Coronary artery (tissue), 2 donors: ENCODE data around the gene OR10S1.
"Not testable (repeated sequence)": the region's sequence is repeated elsewhere in the genome, so short reads cannot be mapped to it uniquely, and the experiment has no call there.

Source experiments
- DNase-seq: peaks from one replicate; pipeline ENCODE4 v3.0.0-alpha.2; 2017; ENCODE audit warnings: low spot score
- H3K27ac ChIP-seq, 2 donors: fragments of 200-600 bp; sonication (generic); one replicate each; pipeline ENCODE4 v1.5.1; 2016 to 2019
- H3K4me3 ChIP-seq: fragments of 200-600 bp; sonication (generic); 2 replicates; pipeline ENCODE4 v1.5.1; 2016; ENCODE audit warnings: mild to moderate bottlenecking, moderate library complexity
- CTCF ChIP-seq: fragments of 200-600 bp; sonication (generic); IDR thresholded peaks from one replicate; pipeline ENCODE4 v1.5.1; 2019; ENCODE audit warnings: antibody characterized with exemption

The OR10S1 gene

GRCh38 chr11:123977731-123978347 lies at the start of gene OR10S1:
Gene OR10S1, minus strand, starts transcription at chr11:123977781. Its CDS starts 117 bp downstream, at chr11:123977664.
- TF ChIP-seq CTCF = no peak
- Histone ChIP-seq H3K27ac (no peak within 1 kb of the TSS), H3K4me3 (no peak within 1 kb of the TSS)
- no peak for DNase-seq

- no peak for TF ChIP-seq CTCF
- DNase-seq = no peak
- H3K27ac ChIP-seq = no peak within 1 kb of the TSS
- no peak within 1 kb of the TSS for H3K4me3 ChIP-seq
Measured at GRCh38 chr11:124026498-124026897, 48.9 kb upstream of the OR10S1 start, which contains the start of gene OR10G8. Gene OR10G8, plus strand, starts transcription at chr11:124026798. Its CDS starts 2,825 bp downstream, at chr11:124029623.

GRCh38 chr11:124015837-124016236 lies 38.3 kb upstream of the OR10S1 start:
- DNase-seq, H3K27ac ChIP-seq, H3K4me3 ChIP-seq: not testable (repeated sequence)

- no peak for DNase-seq
Measured at GRCh38 chr11:124012697-124013096, 35.1 kb upstream of the OR10S1 start, which contains the start of gene OR10G4. Gene OR10G4, plus strand, starts transcription at chr11:124012997. Its CDS starts 2,578 bp downstream, at chr11:124015575.

GRCh38 chr11:123995119-123995518 lies 17.5 kb upstream of the OR10S1 start, which contains the start of gene OR10G6:
Gene OR10G6, minus strand, starts transcription at chr11:123995161. Its CDS starts 0 bp downstream, at chr11:123995161.
- no peak for DNase-seq
- no peak for TF ChIP-seq CTCF
- no peak within 1 kb of the TSS for H3K4me3 ChIP-seq
- H3K27ac ChIP-seq = no peak within 1 kb of the TSS

More at GRCh38 chr11:124012697-124013096, 35.1 kb upstream of the OR10S1 start, which contains the start of gene OR10G4:
- Histone ChIP-seq H3K4me3 (no peak within 1 kb of the TSS), H3K27ac (no peak within 1 kb of the TSS)
- no peak for TF ChIP-seq CTCF

GRCh38 chr11:123979311-123979710 lies 1.7 kb upstream of the OR10S1 start:
- DNase-seq = no peak
- no peak overlapping the region for H3K4me3 ChIP-seq
- no peak for TF ChIP-seq CTCF
- no peak overlapping the region for H3K27ac ChIP-seq

- Histone ChIP-seq H3K4me3 (no peak overlapping the region), H3K27ac (no peak overlapping the region)
- TF ChIP-seq CTCF = no peak
- no peak for DNase-seq
Measured at GRCh38 chr11:123976770-123977560, 616 bp downstream of the OR10S1 start.
